Epithelial cell of umbilical artery (primary cell): Measurements from ENCODE around the gene PIP5K1C. TPM values are rescaled to one million over a fixed set of nuclear protein-coding genes. Genes with fewer than 3 reads are reported as not detected.

ENCODE experiments used
- total RNA-seq: library from RNA; depleted of rRNA; stranded (reverse); fragments of >200 nt; gene quantifications from 2 replicates; pipeline ENCODE4 v1.2.3, GENCODE V29; 2014

The PIP5K1C gene
- total RNA-seq, result 17.2 and 19.8 TPM in 2 replicates

GRCh38 chr19:3700242-3701032 is at the start of gene PIP5K1C:
Gene PIP5K1C (minus strand): TSS chr19:3700468. CDS start chr19:3700390, 78 bp downstream.

DNA sequence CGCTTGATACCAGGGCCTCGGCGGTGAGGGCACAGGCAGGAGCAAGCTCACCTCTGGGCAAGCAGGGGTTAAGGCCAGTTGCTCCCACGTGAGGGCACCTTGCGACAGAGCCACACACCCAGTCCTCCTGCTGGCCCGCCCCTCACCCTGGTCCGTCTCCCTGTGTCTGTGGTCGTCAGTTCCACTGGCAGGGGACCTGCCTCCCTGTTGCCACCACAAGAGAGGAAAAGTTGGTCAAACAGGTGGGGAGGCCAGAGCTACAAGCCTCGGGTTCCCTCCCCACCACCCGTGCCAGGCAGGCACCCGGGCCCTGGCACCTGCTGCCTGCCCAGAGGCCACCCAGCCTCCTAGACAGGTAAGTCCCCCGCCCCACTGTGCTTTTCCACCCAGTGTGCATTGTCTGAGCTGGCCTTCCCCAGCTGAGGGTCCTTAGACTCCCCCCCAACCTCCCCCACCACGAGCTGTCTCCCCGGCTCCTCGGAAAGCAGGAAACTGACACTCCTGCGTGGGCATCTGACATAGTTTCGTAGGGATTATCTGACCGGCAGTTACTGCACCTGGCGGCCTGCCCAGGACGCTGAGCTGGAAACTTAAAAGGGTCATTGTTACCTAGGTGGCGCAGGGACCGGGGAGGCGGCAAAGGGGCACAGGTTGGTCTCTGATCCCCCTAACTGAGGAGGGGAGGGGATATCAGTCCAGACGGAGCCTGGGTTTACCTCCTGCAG is 8.1 kb upstream of the PIP5K1C start, which contains the start of gene TJP3:
Gene TJP3, plus strand, starts transcription at position 178 of the 725 bp plus-strand sequence. CDS start 20,049 bp downstream, outside the sequence.

GRCh38 chr19:3626473-3627350 is 73.6 kb downstream of the PIP5K1C start, which contains the start of gene CACTIN:
Gene CACTIN (minus strand): TSS chr19:3626790. CDS start chr19:3626762, 28 bp downstream.

DNA sequence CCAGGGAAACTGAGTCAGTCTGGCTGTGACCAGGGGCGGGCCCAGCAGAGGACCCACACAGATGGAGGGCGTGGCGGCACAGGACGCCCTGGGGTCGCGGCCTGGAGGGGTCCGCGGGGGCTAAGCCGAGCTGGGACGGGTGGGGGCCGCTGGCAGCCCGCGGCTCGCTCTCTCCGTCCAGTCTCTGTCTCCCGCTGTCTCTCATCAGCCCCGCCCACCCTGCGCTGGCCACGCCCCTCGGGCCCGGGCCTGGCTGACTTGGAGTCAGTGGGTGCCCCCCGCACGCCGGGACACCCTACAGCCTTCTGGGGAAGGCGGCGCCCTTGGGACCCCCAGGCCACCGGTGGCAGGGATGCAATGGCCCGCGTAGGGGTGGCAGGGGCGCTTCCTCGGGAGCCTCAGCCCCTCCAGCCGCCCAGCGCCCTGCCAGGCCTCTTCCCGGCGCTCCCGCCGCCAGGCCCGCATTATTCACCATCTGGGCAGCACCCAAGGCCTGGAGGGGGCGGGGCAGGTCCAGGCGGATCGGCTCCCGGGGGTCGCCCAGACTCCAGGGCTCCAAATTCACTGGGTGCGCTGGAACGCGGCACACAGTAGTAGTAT is 93.5 kb downstream of the PIP5K1C start, which contains the start of gene TBXA2R:
Gene TBXA2R, minus strand, starts transcription at position 186 of the 600 bp plus-strand sequence. CDS start 6,241 bp downstream, outside the sequence.

GRCh38 chr19:3585301-3586126 is 114.8 kb downstream of the PIP5K1C start, which contains the start of gene GIPC3:
Gene GIPC3 (plus strand): TSS chr19:3585478. CDS start chr19:3585598, 120 bp downstream.

Other genes starting within 250 kb of the PIP5K1C start
- gene SMIM24, start 219.9 kb downstream of the PIP5K1C start, total RNA-seq, result 0.32 TPM in 1 of 2 replicates, not detected in the other
- not detected in 2 replicates for gene SMIM44, start 217.0 kb downstream of the PIP5K1C start, total RNA-seq
- gene DOHH, start 199.8 kb downstream of the PIP5K1C start, total RNA-seq, result 13.8 and 14.0 TPM in 2 replicates
- gene FZR1, start 194.2 kb downstream of the PIP5K1C start, total RNA-seq, result 30.5 and 32.2 TPM in 2 replicates
- not detected in 2 replicates for gene TEKTIP1, start 161.3 kb downstream of the PIP5K1C start, total RNA-seq
- gene MFSD12, start 142.9 kb downstream of the PIP5K1C start, total RNA-seq, result 74.6 and 79.3 TPM in 2 replicates
- 98.4 and 108 TPM in 2 replicates for gene HMG20B, start 127.5 kb downstream of the PIP5K1C start, total RNA-seq
- 0.30 and 0.32 TPM in 2 replicates for gene GIPC3, start 115.0 kb downstream of the PIP5K1C start, total RNA-seq
- gene TBXA2R, start 93.6 kb downstream of the PIP5K1C start, total RNA-seq, result 0.30 and 0.65 TPM in 2 replicates
- 29.2 and 40.1 TPM in 2 replicates for gene CACTIN, start 73.7 kb downstream of the PIP5K1C start, total RNA-seq
- not detected in 2 replicates for gene TJP3, start 7.9 kb upstream of the PIP5K1C start, total RNA-seq
- gene APBA3, start 61.2 kb upstream of the PIP5K1C start, total RNA-seq, result 16.9 and 22.0 TPM in 2 replicates
- gene MRPL54, start 62.2 kb upstream of the PIP5K1C start, total RNA-seq, result 61.7 and 89.7 TPM in 2 replicates
- not detected in 2 replicates for gene RAX2, start 71.8 kb upstream of the PIP5K1C start, total RNA-seq
- gene MATK, start 85.9 kb upstream of the PIP5K1C start, total RNA-seq, result not detected in 2 replicates
- not detected in 2 replicates for gene ZFR2, start 168.6 kb upstream of the PIP5K1C start, total RNA-seq
- not detected in 2 replicates for gene ATCAY, start 180.2 kb upstream of the PIP5K1C start, total RNA-seq
- gene NMRK2, start 232.6 kb upstream of the PIP5K1C start, total RNA-seq, result not detected in 2 replicates